GM21360 (cell line): ENCODE data around the gene BIVM.

Source experiments
- ATAC-seq: cut with Tn5 transposase; IDR thresholded peaks from one replicate; pipeline ENCODE4 v1.9.1; 2021; ENCODE audit warnings: mild to moderate bottlenecking, moderate library complexity; ENCODE audit not compliant: unreplicated experiment

BIVM gene

DNA sequence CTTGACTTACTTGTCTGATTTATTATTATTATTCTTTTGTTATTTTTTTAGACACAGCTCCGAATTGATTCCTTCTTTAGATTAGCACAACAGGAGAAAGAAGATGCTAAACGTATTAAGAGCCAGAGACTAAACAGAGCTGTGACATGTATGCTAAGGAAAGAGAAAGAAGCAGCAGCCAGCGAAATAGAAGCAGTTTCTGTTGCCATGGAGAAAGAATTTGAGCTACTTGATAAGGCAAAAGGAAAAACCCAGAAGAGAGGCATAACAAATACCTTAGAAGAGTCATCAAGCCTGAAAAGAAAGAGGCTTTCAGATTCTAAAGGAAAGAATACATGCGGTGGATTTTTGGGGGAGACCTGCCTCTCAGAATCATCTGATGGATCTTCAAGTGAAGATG lies 76.3 kb downstream of the BIVM start:
- ATAC-seq, result no peak

DNA sequence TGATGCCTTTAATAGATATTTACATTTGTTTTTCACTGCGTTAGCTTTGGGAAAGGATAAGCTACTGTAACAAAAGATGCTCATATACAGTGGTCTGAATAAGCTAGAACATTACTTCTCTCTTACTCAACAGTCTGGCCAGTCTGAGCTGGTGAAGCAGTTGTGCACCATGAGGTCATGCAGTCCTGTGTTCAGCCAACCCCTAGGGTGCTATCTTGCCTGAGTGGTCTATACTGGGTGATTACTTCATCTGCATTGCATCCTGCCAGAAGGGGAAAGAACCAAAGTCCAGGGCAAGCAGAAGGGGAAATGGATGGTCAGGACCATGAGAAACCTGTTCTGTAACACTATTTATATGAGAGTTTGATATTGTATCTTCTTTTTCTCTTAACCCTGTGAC lies 78.4 kb downstream of the BIVM start:
- ATAC-seq, result no peak

DNA sequence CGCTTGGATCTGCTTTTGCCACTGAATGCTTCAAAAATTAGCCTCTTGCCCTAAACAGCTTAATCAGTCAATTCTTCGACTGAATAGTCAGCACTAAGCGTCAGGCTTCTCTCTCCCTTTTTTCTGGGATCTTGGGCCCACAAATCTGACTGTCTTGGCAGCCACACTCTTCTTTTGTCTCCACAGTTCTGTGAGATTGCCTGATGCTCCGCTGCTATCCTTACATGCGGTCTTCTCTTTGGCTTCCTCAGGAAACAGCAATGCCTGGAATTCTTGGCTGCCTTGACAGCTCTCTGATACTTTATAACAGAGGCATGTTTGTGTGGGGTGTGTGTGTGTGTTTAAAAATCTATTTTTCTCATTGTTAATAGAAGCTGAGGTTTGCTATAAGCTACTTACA lies 79.6 kb downstream of the BIVM start:
- ATAC-seq, result no peak

GRCh38 chr13:102879793-102880499 lies 81.0 kb downstream of the BIVM start:
- ATAC-seq, result no peak

DNA sequence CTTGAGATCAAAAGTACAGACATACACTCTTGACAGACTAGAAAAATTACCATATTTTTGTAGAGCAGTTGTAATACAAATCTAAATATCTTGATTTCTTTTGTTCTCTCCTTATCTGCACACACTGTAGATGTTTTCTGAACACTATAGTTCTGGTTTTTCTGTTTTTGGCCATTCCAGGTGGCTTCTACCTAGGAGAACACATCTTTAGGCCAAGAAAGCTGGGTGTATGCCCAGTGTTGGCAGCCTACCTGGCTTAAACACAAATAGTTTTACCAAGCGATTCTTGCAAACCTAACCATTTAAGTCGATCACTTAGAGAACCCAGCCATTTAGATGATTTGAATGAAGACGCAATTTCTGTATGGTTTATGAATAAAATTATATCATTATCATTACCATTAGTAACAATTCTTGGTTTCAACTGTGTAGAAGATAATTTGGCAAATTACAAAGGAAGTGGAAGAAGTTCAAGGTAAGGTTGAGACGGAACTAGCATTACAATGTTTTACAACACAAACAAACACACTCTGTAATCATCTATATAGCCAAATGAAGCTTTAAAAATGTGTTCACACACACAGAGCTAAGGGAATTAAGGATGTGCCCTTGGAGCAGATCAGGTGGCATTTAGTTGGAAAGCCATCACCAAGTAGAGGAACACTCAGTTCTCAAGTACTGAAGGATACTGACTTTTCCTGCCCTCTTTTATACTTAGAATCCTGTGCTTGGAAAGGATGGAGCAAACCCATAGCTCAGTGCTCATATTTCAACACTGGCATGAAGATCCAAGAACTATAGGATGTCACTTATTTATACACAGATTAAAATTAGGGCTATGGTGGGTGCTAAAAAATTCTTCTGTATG lies 83.1 kb downstream of the BIVM start:
- ATAC-seq, result no peak
